GM15510 (cell line): ENCODE measurements around the gene ZHX3.
A peak's percentile ranks its signal among the peaks of the same experiment; 100 is the strongest.

Source experiments
- POLR2A ChIP-seq: IDR thresholded peaks from 3 replicates; pipeline ENCODE4 v1.6.1; 2011; ENCODE audit warnings: borderline replicate concordance; ENCODE audit not compliant: insufficient read length; ENCODE audit errors: extremely low read depth

Gene ZHX3

DNA sequence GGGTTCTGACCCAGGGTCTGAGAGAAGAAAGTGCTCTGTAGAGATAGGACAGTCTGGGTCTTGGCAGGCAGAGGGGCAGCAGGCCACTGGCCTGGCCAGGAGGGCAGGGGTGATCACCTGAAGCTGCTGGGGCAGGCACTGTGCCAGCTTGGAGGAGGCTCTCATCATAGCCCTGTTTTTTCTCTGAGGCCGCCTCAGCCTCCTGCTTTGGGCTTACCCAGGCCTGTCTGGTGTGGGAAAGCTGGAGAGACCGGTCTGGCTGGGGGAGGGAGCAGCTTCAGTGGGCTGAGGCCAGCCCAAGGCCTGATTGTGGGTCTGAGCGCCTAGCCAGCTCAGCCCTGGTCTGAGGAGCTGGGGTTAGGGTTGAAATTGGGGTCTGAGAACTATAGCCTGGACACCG is 26.9 kb upstream of the ZHX3 start:
- TF ChIP-seq POLR2A = no peak

DNA sequence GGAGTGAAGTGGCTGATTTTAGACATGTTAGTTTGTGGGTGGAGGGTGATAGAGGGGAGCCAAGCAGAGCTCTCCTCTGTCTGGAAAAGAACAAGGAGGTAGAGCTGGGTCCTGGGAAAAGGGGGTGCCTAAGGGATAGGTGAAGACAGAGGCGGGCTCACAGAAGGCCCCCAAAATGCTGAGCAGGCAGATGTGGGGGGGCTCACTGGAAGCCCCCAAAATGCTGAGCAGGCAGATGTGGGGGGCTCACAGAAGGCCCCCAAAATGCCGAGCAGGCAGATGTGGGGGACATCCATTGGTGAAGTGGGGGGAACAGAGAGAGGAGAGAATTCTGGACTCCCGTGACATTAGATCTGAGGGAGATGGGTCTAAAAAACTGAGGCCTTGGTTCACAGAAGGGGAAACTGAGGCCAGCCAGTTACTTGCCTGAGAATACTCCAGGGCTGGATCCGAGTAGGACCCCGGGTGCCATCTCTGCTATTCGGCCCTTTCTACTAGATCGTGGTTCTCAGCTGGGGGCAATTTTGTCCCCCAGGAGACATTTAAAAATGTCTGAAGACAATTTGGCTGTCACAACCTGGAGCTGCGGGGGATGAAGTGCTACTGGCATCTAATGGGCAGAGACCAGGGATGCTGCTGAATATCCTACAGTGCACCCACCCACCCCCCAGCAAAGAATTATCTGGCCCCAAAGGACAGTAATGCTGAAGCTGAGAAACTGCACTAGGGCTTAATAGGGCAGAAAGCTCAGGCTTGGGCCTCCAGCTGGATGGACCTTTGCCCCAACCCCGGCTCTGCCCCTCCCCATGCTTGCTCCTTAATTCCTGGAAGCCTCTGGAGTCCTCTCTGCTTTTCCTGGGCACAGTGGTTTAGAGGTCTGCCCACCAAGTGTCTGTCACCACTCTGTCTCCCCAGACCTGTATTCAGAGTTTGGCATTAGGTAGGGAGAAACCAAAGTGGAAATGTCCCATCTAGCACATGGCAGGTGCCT is 25.2 kb upstream of the ZHX3 start:
- TF ChIP-seq POLR2A = no peak

DNA sequence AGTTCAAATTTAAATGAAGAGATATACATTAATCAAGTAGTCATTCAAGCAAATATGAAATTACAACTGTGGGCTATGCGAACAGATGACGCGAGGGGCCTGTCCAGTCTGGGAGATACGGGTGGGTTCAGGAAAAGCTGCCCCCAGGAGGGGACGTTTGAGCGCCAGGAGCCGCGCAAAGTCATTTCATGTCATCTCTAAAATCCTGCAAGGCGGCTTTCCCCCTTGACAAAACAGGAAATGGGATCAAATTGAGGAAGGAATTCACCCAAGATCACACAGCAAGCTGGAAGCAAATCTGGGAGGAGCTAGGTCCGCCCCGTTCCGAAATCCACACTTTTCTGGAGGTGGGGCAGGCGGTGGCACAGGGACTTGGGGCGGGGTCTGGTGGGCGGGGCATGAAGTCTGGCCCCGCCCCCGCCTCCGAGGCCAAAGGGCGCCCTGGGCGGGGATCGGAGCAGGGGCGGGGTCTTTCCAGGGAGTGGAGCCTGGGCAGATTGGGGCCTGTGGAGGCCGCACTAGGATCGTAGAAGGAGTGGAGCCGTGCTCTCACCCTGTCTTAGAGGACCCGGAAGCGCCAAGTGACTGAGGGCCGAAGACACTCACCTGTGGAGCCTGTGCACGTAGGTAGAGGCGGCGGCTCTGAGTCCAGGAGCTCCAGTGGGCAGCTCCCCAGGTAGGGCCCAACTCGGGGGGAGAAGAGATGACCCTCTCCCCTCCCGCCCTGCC is 23.0 kb upstream of the ZHX3 start, which contains the start of gene LPIN3:
Gene LPIN3, plus strand, starts transcription at position 495 of the 729 bp plus-strand sequence. CDS start 4,983 bp downstream, outside the sequence.
- TF ChIP-seq POLR2A = no peak

DNA sequence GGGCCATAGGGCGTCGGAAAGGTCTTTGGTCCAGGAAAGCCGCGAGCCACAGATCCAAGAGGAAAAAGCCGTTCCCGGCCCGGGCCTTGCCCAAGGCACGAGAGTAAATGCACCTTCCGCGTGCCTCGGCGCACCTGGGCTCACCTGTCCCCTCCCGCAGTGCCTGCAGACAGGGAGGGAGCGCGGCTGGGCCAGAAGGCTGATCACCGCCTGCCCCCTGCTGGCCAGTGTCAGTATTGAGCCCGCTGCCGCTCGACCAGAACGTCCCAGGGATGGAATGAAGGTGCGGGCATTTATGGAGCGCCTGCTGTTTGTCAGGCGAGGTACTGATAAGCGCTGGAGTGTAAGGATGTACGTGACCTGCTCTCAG is 22.4 kb upstream of the ZHX3 start:
- TF ChIP-seq POLR2A = no peak

DNA sequence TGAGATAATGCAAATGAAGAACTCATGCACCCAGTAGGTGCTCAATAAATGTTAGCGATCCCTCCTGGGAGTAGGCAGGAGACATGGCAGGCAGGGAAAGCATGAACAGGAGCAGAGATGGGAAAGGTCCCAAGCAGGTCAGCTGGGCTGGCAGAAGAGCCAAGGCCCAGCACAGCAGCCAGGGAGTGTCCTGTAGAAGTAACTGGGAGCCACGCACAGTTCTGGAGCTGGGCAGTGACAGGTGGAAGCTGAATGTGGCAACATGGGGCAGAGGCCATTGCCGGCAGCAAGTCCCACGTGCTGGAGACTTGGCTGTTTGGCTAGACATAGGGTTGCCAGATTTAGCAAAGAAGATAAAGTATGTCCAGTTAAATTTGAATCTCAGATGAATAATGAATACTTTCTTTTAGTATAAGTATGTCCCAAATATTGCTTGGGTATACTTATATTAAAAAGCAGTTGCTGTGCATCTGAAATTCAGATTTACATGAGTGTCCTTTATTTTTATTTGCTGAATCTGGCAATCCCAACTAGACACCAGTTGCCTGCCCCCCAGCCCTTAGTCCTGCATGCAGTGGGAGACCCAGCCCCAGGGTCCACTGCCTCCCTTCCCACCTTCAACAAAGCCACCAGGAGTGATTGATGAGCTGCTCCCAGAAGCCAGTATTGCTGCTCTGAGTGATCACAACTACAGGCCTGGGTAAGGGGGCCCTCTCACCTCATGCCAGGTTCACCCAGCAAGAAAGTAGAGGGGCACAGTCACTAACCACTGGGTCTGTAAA is 19.4 kb upstream of the ZHX3 start:
- no peak for TF ChIP-seq POLR2A

DNA sequence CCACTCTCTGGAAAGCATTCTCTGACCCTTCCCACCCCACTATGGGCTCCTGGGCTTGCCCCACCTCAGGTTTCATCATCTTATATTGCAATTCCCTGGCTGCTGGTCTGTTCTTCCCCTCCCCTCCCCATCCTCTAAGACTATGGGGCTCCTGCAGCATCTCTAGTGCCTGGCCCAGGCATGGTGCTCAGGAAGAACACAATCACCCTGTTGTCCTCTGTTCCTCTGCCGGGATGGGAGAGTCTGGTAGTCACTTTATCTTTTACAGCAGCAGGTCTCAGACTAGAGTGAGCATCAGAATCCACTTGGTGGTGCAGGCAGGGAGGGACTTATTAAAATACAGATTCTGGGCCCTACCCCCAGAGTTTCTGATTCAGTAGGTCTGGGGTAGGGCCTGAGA is 18.1 kb upstream of the ZHX3 start:
- no peak for TF ChIP-seq POLR2A

DNA sequence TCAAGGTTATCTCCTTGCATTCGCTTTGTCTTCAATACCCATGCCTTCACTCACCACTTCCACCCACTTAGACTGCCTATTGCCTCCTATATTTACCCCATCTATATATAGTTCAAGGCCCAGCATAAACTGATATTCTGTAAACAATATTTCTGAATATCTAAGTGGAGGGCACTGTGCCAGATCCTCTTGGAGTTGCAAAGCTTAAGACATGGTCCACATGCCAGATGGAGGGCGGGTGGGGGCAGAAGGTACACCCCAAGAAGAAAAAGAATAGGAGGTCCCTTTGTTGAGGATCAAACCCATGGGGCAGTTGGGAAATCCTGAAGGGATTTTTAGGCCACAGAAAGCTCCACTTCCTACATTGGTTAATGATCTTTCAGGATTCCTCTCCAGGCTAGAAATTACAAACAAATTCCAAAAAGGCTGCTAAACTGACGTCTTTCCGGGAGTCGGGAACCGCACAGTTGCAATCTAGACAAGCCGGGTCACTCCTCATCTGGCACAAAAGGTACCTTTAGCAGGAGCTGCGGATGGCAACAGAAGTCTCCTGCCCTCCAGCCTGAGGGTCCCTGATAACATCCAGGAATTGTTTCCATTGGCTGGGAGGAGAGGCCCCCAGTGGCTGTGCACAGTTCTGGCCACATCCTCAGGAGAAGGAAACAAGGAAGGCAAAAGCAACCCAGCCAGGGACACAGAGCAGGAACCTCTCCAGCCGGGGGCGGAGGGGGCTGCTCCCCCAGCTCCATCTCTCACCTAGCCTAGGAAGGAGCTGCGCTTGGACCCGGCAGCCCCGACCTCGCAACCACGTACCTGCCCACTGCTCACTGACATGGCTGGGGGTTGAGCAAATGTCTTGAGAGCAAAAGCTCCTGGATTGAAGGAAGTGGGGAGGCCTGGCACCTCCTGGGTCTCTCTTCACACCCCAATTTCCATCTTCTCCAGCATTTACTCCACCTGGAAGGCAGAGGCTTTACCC is 17.2 kb upstream of the ZHX3 start:
- no peak for TF ChIP-seq POLR2A

DNA sequence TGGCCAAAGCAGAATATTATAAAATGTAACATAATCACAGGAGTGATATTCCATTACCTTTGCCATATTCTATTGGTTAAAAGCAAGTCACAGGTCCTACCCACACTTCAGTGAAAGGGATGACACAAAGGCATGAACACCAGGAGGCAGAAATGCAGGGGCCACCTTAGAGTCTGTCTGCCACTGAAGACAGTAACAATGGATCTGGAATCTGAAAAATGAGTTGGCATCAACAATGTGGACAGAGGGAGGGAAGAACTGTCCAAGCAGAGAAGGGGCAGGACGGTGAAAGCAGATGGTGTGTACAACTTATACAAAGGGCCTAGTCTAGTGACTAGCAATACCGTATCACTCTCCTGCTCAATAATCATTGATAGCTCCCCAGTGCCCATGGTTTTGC is 16.5 kb upstream of the ZHX3 start:
- TF ChIP-seq POLR2A = no peak

DNA sequence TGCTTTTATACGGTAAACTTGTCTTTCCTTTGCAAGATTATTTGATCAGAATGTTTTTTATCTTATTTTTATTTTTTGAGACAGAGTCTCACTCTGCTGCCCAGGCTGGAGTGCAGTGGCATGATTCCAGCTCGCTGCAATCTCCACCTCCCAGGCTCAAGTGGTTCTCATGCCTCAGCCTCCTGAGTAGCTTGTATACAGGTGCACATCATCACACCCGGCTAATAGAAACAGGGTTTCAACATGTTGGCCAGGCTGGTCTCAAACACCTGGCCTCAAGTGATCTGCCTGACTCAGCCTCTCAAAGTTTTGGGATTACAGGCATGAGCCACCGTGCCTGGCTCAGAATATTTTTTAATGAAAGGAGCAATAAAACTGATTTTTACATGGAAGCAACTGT is 14.2 kb upstream of the ZHX3 start:
- TF ChIP-seq POLR2A = no peak

DNA sequence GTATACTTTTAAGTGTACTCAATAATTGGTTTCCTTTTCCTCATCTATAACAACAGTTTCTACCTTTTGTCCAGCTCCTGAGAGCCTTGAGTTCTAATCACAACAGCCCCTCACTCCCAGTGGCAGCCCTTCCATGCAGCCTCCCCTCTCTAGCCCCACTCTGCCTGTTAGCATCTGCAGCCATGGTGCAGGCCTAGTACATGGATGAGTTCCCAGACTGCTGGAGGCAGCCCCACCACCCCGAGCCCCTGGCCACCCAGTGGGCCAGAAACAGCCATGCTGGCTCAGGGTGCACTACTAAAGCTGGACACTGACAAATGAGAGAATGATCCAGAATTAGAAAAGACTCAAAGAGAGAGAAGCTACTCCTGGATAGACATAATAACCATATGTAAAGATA is 13.4 kb upstream of the ZHX3 start:
- TF ChIP-seq POLR2A = no peak

DNA sequence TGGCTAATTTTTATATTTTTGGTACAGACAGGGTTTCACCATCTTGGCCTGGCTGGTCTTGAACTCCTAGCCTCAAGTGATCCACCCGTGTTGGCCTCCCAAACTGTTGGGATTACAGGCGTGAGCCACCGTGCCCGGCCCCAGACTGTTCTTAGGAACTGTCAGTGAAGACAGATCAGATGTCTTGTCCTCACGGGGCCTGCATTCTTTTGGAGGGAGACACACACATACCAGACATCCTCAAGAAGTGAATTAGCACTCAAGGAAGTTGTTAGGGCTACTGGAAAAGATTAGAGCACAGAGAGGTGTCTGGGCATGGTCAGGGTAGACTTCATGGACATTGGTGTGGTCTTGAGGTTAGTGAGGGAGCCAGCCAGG is 12.8 kb upstream of the ZHX3 start:
- no peak for TF ChIP-seq POLR2A

DNA sequence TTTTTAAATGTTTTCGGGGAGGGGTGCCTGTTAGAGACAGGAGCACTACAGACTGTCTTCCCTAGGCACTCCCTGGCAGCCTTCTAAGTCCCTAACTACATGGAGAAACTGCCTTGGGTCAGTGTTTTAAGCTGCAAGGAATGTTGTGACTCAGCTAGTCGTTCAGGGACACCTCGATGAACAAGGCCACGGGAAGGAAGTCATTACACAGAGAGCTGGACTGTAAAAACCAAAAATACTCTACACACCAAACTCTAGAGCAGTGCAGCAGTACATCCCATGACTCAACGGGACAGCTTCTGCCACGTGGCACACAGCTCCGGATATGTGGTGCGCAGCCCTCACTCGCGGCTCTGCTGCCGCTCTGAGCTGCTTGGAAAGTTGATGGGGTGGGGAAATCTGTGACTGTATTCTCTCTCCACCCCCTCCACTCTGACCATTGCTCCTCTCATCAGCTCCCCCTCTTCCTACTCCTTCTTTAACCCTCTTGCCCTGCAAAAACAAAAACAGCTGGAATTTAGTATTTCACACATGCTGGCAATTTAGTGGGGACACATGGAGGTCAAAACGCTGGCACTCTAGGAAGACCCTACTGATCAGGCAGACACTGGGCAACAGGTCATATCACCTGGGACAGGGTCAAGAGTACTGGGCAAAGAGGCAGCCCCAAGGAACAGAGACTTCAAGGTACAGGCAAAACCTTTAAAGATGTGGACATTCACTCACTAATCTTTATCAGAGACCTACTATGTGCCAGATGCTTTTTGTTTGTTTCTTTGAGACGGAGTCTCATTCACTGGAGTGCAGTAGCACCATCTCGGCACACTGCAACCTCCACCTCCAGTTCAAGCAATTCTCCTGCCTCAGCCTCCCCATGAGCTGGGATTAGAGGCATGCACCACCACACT is 12.2 kb upstream of the ZHX3 start:
- TF ChIP-seq POLR2A = peak; percentile 22

DNA sequence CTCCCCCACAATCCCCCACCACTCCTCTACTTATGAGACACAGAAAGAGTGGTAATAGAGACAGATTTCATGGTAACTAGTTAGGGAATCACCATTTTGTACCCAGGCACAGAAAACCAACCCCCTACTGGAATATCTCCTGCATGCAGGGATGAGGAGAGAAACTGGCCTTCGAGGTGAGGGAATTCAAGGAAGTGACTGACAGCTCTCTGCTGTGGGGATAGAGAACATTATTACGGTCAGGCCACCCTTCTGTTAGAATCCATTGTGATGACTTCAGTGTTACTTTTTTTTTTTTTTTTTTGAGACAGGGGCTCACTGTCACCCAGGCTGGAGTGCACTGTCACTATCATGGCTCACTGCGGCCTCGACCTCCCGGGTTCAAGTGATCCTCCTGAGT is 9.6 kb upstream of the ZHX3 start:
- TF ChIP-seq POLR2A = no peak

DNA sequence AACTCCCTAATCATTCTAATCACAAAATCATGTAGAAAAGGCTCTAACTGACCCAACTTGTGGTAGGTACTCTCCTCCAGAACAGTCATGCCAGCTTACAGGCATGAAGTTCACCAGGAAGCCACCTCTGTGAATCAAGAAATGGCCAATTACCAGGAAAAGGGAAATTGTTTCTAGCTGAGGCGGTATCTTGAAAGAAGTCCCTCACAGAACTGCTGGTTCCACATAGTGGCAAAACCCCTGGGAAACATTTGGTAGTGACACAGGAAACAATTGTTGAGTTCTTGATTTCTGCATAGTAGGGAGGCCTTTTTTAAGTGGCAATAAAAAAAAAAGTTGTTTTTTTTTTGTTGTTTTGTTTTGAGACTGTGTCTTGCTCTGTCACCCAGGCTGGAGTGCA is 3.4 kb upstream of the ZHX3 start:
- TF ChIP-seq POLR2A = no peak

DNA sequence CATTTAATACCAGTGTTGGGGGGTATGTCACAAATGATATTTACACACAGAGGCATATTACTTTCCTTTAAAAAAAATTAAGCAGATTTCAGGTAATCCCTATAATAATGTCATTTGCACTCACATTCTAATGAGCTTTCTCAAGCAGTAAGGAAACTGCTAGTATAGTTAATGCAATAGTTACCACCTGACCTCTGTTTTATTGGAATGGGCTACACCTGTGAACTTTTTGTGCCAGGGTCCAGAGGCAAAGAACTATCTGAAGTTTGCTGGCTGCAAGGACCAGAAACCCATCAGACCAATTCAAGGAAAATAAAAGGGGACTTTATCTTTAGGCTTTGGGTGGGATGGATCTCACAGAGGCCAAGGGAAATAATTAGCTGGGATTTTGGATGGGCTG is 2.9 kb upstream of the ZHX3 start:
- TF ChIP-seq POLR2A = no peak
